Right lung (tissue), 5 donors: ENCODE data around the gene CDC6. TPM values are rescaled to one million over a fixed set of nuclear protein-coding genes. Genes with fewer than 3 reads are reported as not detected.
A peak's percentile ranks its signal among the peaks of the same experiment; 100 is the strongest.

Experiments
- DNase-seq, 2 donors: peaks; one replicate each; pipeline ENCODE4 v3.0.0-alpha.2; 2013
- polyA plus RNA-seq, 5 donors: library from polyadenylated mRNA; unstranded; fragments of 120-200 nt; gene quantifications; one replicate each; pipeline versions ENCODE4 v1.2.1 to v1.2.3, GENCODE V29; 2013; ENCODE audit warnings: inconsistent platforms in 1 of 5, low replicate concordance in 1 of 5; ENCODE audit not compliant: insufficient read length in 5 of 5, insufficient read depth in 1 of 5

The CDC6 gene
- polyA plus RNA-seq, 5 donors = 13.6 to 27.7 (median 20.6) TPM

GRCh38 chr17:40338941-40339649, 51.4 kb downstream of the CDC6 start:
- DNase-seq = no peak

GRCh38 chr17:40340327-40340726, 52.6 kb downstream of the CDC6 start:
- no peak for DNase-seq

GRCh38 chr17:40340880-40341807, 53.5 kb downstream of the CDC6 start:
- DNase-seq = peak; percentile 75 to 76

GRCh38 chr17:40341808-40342503, 54.3 kb downstream of the CDC6 start:
- DNase-seq = peak in 1 of 2 donors; percentile 80

- no peak for DNase-seq
Observed at GRCh38 chr17:40342504-40343218, 55.0 kb downstream of the CDC6 start.

GRCh38 chr17:40343219-40344119, 55.8 kb downstream of the CDC6 start:
- DNase-seq = no peak

- DNase-seq = no peak
Observed at GRCh38 chr17:40344421-40345160, 56.9 kb downstream of the CDC6 start.

- peak; percentile 81 to 82 for DNase-seq
Observed at GRCh38 chr17:40345161-40345993, 57.7 kb downstream of the CDC6 start.

GRCh38 chr17:40345994-40346764, 58.5 kb downstream of the CDC6 start:
- no peak for DNase-seq

- no peak for DNase-seq
Observed at GRCh38 chr17:40346765-40347158, 59.1 kb downstream of the CDC6 start.

- DNase-seq = no peak
Observed at GRCh38 chr17:40347319-40348135, 59.8 kb downstream of the CDC6 start.

GRCh38 chr17:40348136-40348504, 60.4 kb downstream of the CDC6 start:
- DNase-seq = no peak

- no peak for DNase-seq
Observed at GRCh38 chr17:40348562-40349476, 61.1 kb downstream of the CDC6 start.

- no peak for DNase-seq
Observed at GRCh38 chr17:40349477-40349894, 61.8 kb downstream of the CDC6 start.

GRCh38 chr17:40349895-40350688, 62.4 kb downstream of the CDC6 start:
- DNase-seq = peak in 1 of 2 donors; percentile 61
